Trophoblast cell (in vitro differentiated cells and primary cell): ENCODE data around the gene SNRNP48.

Experiments
- DNase-seq, 2 donors: peaks; one replicate each; pipeline ENCODE4 v3.0.0-alpha.2; 2016
- H2AFZ ChIP-seq: 2 replicates; pipeline ENCODE4 v1.6.1; 2013; ENCODE audit warnings: low read length, moderate library complexity, mild to moderate bottlenecking; ENCODE audit not compliant: insufficient read depth, poor library complexity
- H2AK5ac ChIP-seq: 2 replicates; pipeline ENCODE4 v1.6.1; 2013; ENCODE audit warnings: mild to moderate bottlenecking, low read length
- H2BK120ac ChIP-seq: 2 replicates; pipeline ENCODE4 v1.6.1; 2013; ENCODE audit warnings: low read length, mild to moderate bottlenecking, moderate library complexity; ENCODE audit not compliant: insufficient read depth, poor library complexity
- H2BK12ac ChIP-seq: 2 replicates; pipeline ENCODE4 v1.6.1; 2013; ENCODE audit warnings: mild to moderate bottlenecking, low read length, moderate library complexity
- H2BK5ac ChIP-seq: 2 replicates; pipeline ENCODE4 v1.6.1; 2013; ENCODE audit warnings: low read length, low read depth, moderate library complexity, mild to moderate bottlenecking; ENCODE audit not compliant: poor library complexity
- H3K14ac ChIP-seq: 2 replicates; pipeline ENCODE4 v1.6.1; 2013; ENCODE audit warnings: mild to moderate bottlenecking, low read length
- H3K18ac ChIP-seq: 2 replicates; pipeline ENCODE4 v1.6.1; 2013; ENCODE audit warnings: mild to moderate bottlenecking, low read length
- H3K23ac ChIP-seq: 2 replicates; pipeline ENCODE4 v1.6.1; 2013; ENCODE audit warnings: low read length
- H3K27ac ChIP-seq: 2 replicates; pipeline ENCODE4 v1.5.1; 2013; ENCODE audit warnings: low read depth, mild to moderate bottlenecking, inconsistent platforms, low read length, moderate library complexity
- H3K27me3 ChIP-seq: 2 replicates; pipeline ENCODE4 v1.6.1; 2013; ENCODE audit warnings: inconsistent platforms, mild to moderate bottlenecking, low read length, moderate library complexity; ENCODE audit not compliant: insufficient read depth
- H3K36me3 ChIP-seq, 2 experiments: 1 replicate in 1 of 2; 2 replicates in 1 of 2; pipeline ENCODE4 v1.6.1; 2013; ENCODE audit warnings: low read length in 2 of 2, mild to moderate bottlenecking in 2 of 2, moderate library complexity in 1 of 2; ENCODE audit not compliant: insufficient read depth in 2 of 2, control insufficient read depth in 1 of 2
- H3K4ac ChIP-seq: 2 replicates; pipeline ENCODE4 v1.6.1; 2013; ENCODE audit warnings: low read depth, mild to moderate bottlenecking, low read length, moderate library complexity
- H3K4me1 ChIP-seq, 2 experiments: 1 replicate in 1 of 2; 2 replicates in 1 of 2; pipeline ENCODE4 v1.6.1; 2013; ENCODE audit warnings: low read length in 2 of 2, mild to moderate bottlenecking in 2 of 2, moderate library complexity in 1 of 2; ENCODE audit not compliant: insufficient read depth in 2 of 2, control insufficient read depth in 1 of 2
- H3K4me2 ChIP-seq: 2 replicates; pipeline ENCODE4 v1.6.1; 2013; ENCODE audit warnings: inconsistent platforms, mild to moderate bottlenecking, low read length, moderate library complexity
- H3K4me3 ChIP-seq: 2 replicates; pipeline ENCODE4 v1.5.1; 2013; ENCODE audit warnings: mild to moderate bottlenecking, low read depth, low read length, inconsistent platforms
- H3K79me1 ChIP-seq: one replicate; pipeline ENCODE4 v1.6.1; 2013; ENCODE audit warnings: low read length
- H3K79me2 ChIP-seq: 2 replicates; pipeline ENCODE4 v1.6.1; 2013; ENCODE audit warnings: low read length, mild to moderate bottlenecking; ENCODE audit not compliant: control insufficient read depth, insufficient read depth, poor library complexity
- H3K9ac ChIP-seq: 2 replicates; pipeline ENCODE4 v1.6.1; 2013; ENCODE audit warnings: mild to moderate bottlenecking, low read length
- H3K9me3 ChIP-seq: 2 replicates; pipeline ENCODE4 v1.6.1; 2013; ENCODE audit warnings: low read depth, mild to moderate bottlenecking, control low read depth, inconsistent platforms, low read length; ENCODE audit not compliant: insufficient read depth
- H4K12ac ChIP-seq: 2 replicates; pipeline ENCODE4 v1.6.1; 2013; ENCODE audit warnings: low read depth, mild to moderate bottlenecking, low read length, moderate library complexity
- H4K8ac ChIP-seq: 2 replicates; pipeline ENCODE4 v1.6.1; 2013; ENCODE audit warnings: low read depth, mild to moderate bottlenecking, low read length, moderate library complexity
- H4K91ac ChIP-seq: one replicate; pipeline ENCODE4 v1.6.1; 2013; ENCODE audit warnings: low read depth, mild to moderate bottlenecking, low read length, moderate library complexity
- WGBS: extraction: QIAGEN DNeasy Blood & Tissue Kit; methylation state at CpG from one replicate; pipeline ENCODE4 v1.1.7; 2013; ENCODE audit warnings: missing lambda C conversion rate; ENCODE audit not compliant: insufficient read length, insufficient coverage; ENCODE audit errors: extremely low coverage; 5-methylcytosine and 5-hydroxymethylcytosine counted together

Gene SNRNP48

DNA sequence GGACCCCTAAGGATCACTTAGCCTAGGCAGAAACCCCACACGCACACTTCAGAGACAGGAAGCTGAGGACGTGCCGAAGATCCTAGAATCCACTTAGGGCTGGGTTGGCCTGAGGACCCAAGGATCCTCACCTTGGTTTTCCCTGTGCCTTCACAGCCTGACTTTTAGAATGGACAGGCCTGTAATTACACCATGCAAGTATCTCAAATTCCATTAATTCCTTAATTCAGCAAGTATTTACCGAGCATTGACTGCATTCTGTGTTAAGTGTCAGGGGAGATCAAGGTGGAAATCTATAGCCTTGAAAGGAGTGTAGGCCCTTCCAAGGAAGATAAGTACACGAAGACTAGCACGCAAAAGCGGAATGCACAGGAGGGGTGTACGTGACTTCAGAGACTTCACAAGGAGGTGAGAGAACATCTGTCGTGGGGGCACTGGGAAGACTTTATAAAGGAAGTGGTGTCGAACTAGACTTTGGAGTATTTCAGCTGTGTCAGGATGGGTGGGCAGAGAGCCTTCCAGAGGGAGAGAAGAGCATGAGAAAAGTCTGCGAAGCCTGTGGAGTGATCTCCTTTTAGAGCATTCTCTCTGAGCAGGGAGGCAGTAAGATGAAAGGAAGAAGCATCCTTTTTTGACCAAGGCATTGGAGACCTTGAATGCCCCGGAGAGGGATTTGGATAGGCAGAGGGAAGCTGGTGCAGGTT is 44.5 kb upstream of the SNRNP48 start:
- H4K8ac ChIP-seq: peak overlapping the region; percentile 42
- H3K27me3 ChIP-seq: no peaks in the 10 kb centered on the region
- no peak overlapping the region for H2AK5ac ChIP-seq
- H3K36me3 ChIP-seq: peaks cover 6% of the 10 kb centered on the region in 2 experiments
- H3K9ac ChIP-seq: no peak overlapping the region
- H3K4me2 ChIP-seq: peak overlapping the region; percentile 14
- H4K12ac ChIP-seq: no peak overlapping the region
- H2AFZ ChIP-seq: peak overlapping the region; percentile 60
- no peak overlapping the region for H3K4me3 ChIP-seq
- H2BK12ac ChIP-seq: no peak overlapping the region
- peak overlapping the region; percentile 42 for H4K91ac ChIP-seq
- peak overlapping the region; percentile 43 for H2BK5ac ChIP-seq
- H3K23ac ChIP-seq: no peak overlapping the region
- H3K79me2 ChIP-seq: peaks cover 42% of the 10 kb centered on the region
- peak overlapping the region; percentile 96 for H3K4ac ChIP-seq
- H3K79me1 ChIP-seq: peaks cover 24% of the 10 kb centered on the region
- H2BK120ac ChIP-seq: no peak overlapping the region
- H3K9me3 ChIP-seq: no peaks in the 10 kb centered on the region
- H3K14ac ChIP-seq: peak overlapping the region; percentile 28
- peak overlapping the region; percentile 7 for H3K27ac ChIP-seq
- peaks cover 18 to 21% of the 10 kb centered on the region in 2 experiments for H3K4me1 ChIP-seq
- WGBS: no CpG with 5 or more reads among the region's 12 CpGs
- DNase-seq: peak in 1 of 2 donors; percentile 74
- peak overlapping the region; percentile 55 for H3K18ac ChIP-seq

DNA sequence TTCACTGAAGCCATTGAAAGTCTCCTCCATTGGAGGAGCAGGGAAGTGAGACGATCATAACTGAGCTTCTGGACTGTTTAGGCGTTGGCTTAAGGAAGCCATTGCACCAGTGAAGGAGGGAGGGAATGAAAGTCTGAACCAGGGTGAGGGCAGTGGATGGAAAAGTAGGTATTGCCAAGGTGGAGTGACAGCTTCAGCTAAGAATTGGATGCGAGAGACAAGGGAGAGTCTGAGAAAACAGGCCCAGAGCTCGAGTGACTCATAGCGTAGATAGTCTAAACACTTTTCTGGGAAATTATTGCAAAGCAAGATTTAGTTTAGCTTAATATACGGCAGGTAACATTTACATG is 44.0 kb upstream of the SNRNP48 start:
- no peaks in the 10 kb centered on the region for H3K27me3 ChIP-seq
- peaks cover 42% of the 10 kb centered on the region for H3K79me2 ChIP-seq
- H4K91ac ChIP-seq: peak overlapping the region; percentile 42
- H2AK5ac ChIP-seq: no peak overlapping the region
- peak; percentile 75 to 84 for DNase-seq
- H4K8ac ChIP-seq: peak overlapping the region; percentile 42
- H2AFZ ChIP-seq: no peak overlapping the region
- H3K27ac ChIP-seq: peak overlapping the region; percentile 7
- H3K79me1 ChIP-seq: peaks cover 23% of the 10 kb centered on the region
- peaks cover 18 to 21% of the 10 kb centered on the region in 2 experiments for H3K4me1 ChIP-seq
- peak overlapping the region; percentile 28 for H3K14ac ChIP-seq
- H3K4ac ChIP-seq: peak overlapping the region; percentile 96
- H2BK5ac ChIP-seq: peak overlapping the region; percentile 43
- no peak overlapping the region for H2BK120ac ChIP-seq
- H3K9me3 ChIP-seq: no peaks in the 10 kb centered on the region
- H3K4me3 ChIP-seq: no peak overlapping the region
- no peak overlapping the region for H2BK12ac ChIP-seq
- H3K4me2 ChIP-seq: peak overlapping the region; percentile 14
- H4K12ac ChIP-seq: no peak overlapping the region
- peak overlapping the region; percentile 64 for H3K23ac ChIP-seq
- H3K18ac ChIP-seq: no peak overlapping the region
- no peak overlapping the region for H3K9ac ChIP-seq
- peaks cover 6% of the 10 kb centered on the region in 2 experiments for H3K36me3 ChIP-seq
- WGBS: no CpG with 5 or more reads among the region's 6 CpGs

DNA sequence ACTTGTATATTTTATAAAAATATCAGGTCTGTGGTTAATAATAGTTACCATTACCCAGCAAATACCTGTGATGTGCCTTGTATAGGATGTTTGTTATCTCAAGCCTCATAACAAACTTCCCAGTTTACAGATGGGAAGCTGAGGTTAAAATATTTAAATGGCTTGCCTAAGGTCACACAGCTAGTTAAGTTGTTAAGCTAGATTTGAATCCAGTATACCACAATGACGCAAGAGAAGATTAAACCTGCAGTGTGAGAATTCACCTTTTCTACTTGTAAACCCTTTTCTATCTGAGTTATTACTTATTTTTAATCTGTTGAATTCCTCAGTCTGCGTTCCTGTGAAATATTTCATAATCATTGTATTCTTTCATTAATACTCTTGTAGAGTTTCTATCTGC is 43.6 kb upstream of the SNRNP48 start:
- no peak overlapping the region for H2BK5ac ChIP-seq
- no CpG with 5 or more reads among the region's 2 CpGs for WGBS
- H3K27me3 ChIP-seq: no peaks in the 10 kb centered on the region
- H3K4me2 ChIP-seq: no peak overlapping the region
- no peak overlapping the region for H2AK5ac ChIP-seq
- no peak overlapping the region for H3K4ac ChIP-seq
- no peaks in the 10 kb centered on the region for H3K9me3 ChIP-seq
- peak in 1 of 2 donors; percentile 74 for DNase-seq
- peaks cover 42% of the 10 kb centered on the region for H3K79me2 ChIP-seq
- no peak overlapping the region for H3K9ac ChIP-seq
- H3K23ac ChIP-seq: no peak overlapping the region
- peaks cover 21% of the 10 kb centered on the region for H3K79me1 ChIP-seq
- H3K14ac ChIP-seq: no peak overlapping the region
- H2AFZ ChIP-seq: no peak overlapping the region
- peaks cover 18 to 21% of the 10 kb centered on the region in 2 experiments for H3K4me1 ChIP-seq
- no peak overlapping the region for H3K27ac ChIP-seq
- H2BK120ac ChIP-seq: no peak overlapping the region
- H3K18ac ChIP-seq: no peak overlapping the region
- H3K36me3 ChIP-seq: peaks cover 6% of the 10 kb centered on the region in 2 experiments
- no peak overlapping the region for H2BK12ac ChIP-seq
- H4K8ac ChIP-seq: no peak overlapping the region
- H4K12ac ChIP-seq: no peak overlapping the region
- no peak overlapping the region for H3K4me3 ChIP-seq
- H4K91ac ChIP-seq: no peak overlapping the region

DNA sequence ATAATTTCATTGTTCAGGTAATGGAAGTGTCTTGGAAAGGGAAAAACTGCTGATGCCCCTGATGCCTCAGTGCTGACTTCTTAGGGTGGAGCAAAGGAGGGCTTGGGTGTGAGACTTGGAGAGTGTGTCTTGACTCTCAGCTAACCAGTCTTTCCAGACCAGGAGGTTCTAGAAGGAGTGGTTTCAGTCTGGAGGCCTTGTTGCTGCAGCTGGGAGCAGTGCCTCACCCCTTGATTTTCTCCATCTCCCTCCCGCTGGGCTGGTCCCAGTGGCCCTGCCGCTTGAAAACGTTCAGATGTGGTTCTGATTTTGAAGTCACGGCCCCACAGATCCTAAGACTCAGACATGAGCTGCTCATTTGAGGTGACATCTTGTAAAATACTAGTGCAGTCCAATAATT is 43.1 kb upstream of the SNRNP48 start:
- H3K36me3 ChIP-seq: peaks cover 6 to 8% of the 10 kb centered on the region in 2 experiments
- peak in 1 of 2 donors; percentile 50 for DNase-seq
- no peak overlapping the region for H4K8ac ChIP-seq
- H3K27ac ChIP-seq: no peak overlapping the region
- H3K9ac ChIP-seq: no peak overlapping the region
- peak overlapping the region; percentile 33 for H4K91ac ChIP-seq
- peak overlapping the region; percentile 96 for H3K4ac ChIP-seq
- peak overlapping the region; percentile 3 for H3K18ac ChIP-seq
- no CpG with 5 or more reads among the region's 4 CpGs for WGBS
- H4K12ac ChIP-seq: no peak overlapping the region
- no peak overlapping the region for H2BK120ac ChIP-seq
- H2BK12ac ChIP-seq: no peak overlapping the region
- no peak overlapping the region for H2BK5ac ChIP-seq
- peaks cover 37% of the 10 kb centered on the region for H3K79me2 ChIP-seq
- H3K79me1 ChIP-seq: peaks cover 16% of the 10 kb centered on the region
- H3K27me3 ChIP-seq: no peaks in the 10 kb centered on the region
- H3K23ac ChIP-seq: no peak overlapping the region
- no peak overlapping the region for H3K4me2 ChIP-seq
- no peak overlapping the region for H3K14ac ChIP-seq
- H2AFZ ChIP-seq: no peak overlapping the region
- no peaks in the 10 kb centered on the region for H3K9me3 ChIP-seq
- H3K4me3 ChIP-seq: no peak overlapping the region
- peaks cover 18 to 21% of the 10 kb centered on the region in 2 experiments for H3K4me1 ChIP-seq
- no peak overlapping the region for H2AK5ac ChIP-seq
